Parathyroid adenoma (tissue), 2 donors: ENCODE results near the gene SUV39H2.

Experiments
- H2AFZ ChIP-seq: fragments of 300-600 bp; sonication (generic); one replicate; pipeline ENCODE4 v1.7.0; 2017; ENCODE audit warnings: antibody characterized with exemption, mild to moderate bottlenecking
- H3K27ac ChIP-seq: fragments of 300-600 bp; sonication (generic); one replicate; pipeline ENCODE4 v1.7.0; 2017
- H3K27me3 ChIP-seq: fragments of 300-600 bp; sonication (generic); one replicate; pipeline ENCODE4 v1.7.0; 2017; ENCODE audit warnings: low read length; ENCODE audit not compliant: control insufficient read depth, insufficient read depth
- H3K36me3 ChIP-seq: fragments of 300-600 bp; sonication (generic); one replicate; pipeline ENCODE4 v1.7.0; 2017; ENCODE audit warnings: low read length; ENCODE audit not compliant: control insufficient read depth, insufficient read depth
- H3K4me1 ChIP-seq: fragments of 300-600 bp; sonication (generic); one replicate; pipeline ENCODE4 v1.7.0; 2017; ENCODE audit warnings: control low read depth
- H3K4me2 ChIP-seq: fragments of 300-600 bp; sonication (generic); one replicate; pipeline ENCODE4 v1.7.0; 2017; ENCODE audit warnings: low read length
- H3K4me3 ChIP-seq: fragments of 300-600 bp; sonication (generic); one replicate; pipeline ENCODE4 v1.7.0; 2017; ENCODE audit warnings: low read depth, low read length
- H3K79me2 ChIP-seq: fragments of 300-600 bp; sonication (generic); one replicate; pipeline ENCODE4 v1.7.0; 2017; ENCODE audit warnings: control low read depth
- H3K9ac ChIP-seq: fragments of 300-600 bp; sonication (generic); one replicate; pipeline ENCODE4 v1.7.0; 2017; ENCODE audit warnings: mild to moderate bottlenecking
- H3K9me3 ChIP-seq: fragments of 300-600 bp; sonication (generic); one replicate; pipeline ENCODE4 v1.7.0; 2017; ENCODE audit warnings: low read length; ENCODE audit not compliant: control insufficient read depth
- TF ChIP-seq, protein P1 (sequence below): fragments of 300-600 bp; sonication (generic); IDR thresholded peaks from one replicate; pipeline ENCODE4 v1.7.0; 2017; ENCODE audit warnings: antibody characterized with exemption, mild to moderate bottlenecking
- donor health status: primary hyperparathyroidism.

Gene SUV39H2

GRCh38 chr10:14952851-14953423, 74.3 kb downstream of the SUV39H2 start:
- no peaks in the 10 kb centered on the region for H3K27me3 ChIP-seq
- peak overlapping the region; percentile 95 for H3K4me3 ChIP-seq
- peak overlapping the region; percentile 65 for H3K27ac ChIP-seq
- TF ChIP-seq, protein P1, sequence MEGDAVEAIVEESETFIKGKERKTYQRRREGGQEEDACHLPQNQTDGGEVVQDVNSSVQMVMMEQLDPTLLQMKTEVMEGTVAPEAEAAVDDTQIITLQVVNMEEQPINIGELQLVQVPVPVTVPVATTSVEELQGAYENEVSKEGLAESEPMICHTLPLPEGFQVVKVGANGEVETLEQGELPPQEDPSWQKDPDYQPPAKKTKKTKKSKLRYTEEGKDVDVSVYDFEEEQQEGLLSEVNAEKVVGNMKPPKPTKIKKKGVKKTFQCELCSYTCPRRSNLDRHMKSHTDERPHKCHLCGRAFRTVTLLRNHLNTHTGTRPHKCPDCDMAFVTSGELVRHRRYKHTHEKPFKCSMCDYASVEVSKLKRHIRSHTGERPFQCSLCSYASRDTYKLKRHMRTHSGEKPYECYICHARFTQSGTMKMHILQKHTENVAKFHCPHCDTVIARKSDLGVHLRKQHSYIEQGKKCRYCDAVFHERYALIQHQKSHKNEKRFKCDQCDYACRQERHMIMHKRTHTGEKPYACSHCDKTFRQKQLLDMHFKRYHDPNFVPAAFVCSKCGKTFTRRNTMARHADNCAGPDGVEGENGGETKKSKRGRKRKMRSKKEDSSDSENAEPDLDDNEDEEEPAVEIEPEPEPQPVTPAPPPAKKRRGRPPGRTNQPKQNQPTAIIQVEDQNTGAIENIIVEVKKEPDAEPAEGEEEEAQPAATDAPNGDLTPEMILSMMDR = no peak
- no peaks in the 10 kb centered on the region for H3K9me3 ChIP-seq
- peak overlapping the region; percentile 82 for H2AFZ ChIP-seq
- H3K4me1 ChIP-seq = peaks cover 5% of the 10 kb centered on the region
- H3K9ac ChIP-seq = no peak overlapping the region
- peaks cover 4% of the 10 kb centered on the region for H3K79me2 ChIP-seq
- peak overlapping the region; percentile 96 for H3K4me2 ChIP-seq
- H3K36me3 ChIP-seq = no peaks in the 10 kb centered on the region

DNA sequence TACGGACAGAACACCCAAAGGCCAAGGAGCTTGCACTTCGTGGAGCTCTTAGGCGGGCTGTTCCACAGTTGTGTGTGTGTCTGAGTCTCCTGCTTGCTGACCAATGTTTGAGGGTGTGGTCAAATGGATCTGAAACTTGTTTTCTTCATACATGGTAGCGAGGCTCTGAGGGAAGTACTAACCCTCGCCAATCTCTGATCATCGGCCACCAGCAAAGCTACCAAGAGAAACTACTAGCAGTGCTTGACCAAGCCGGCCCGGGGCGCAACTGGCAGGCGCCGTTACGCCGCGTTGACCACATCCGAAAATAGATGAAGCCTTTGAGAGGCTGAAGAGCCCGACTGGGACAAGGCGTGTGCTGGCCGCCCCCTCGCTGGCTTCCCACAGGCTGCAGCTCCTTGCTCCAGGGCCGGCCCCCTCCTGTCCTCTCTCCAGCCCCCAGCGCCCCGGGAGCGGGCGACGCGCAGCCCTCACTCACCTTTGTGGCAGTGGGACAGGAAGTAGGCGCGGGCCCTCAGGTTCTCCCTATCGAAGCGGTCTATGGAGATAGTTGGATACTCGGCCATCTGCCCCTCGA, 74.8 kb downstream of the SUV39H2 start:
- peak overlapping the region; percentile 95 for H3K4me3 ChIP-seq
- no peaks in the 10 kb centered on the region for H3K9me3 ChIP-seq
- H3K79me2 ChIP-seq = peaks cover 4% of the 10 kb centered on the region
- H3K4me1 ChIP-seq = peaks cover 5% of the 10 kb centered on the region
- TF ChIP-seq, protein P1 = peak; percentile 17
- H3K27me3 ChIP-seq = no peaks in the 10 kb centered on the region
- peak overlapping the region; percentile 65 for H3K27ac ChIP-seq
- H3K36me3 ChIP-seq = no peaks in the 10 kb centered on the region
- H2AFZ ChIP-seq = peak overlapping the region; percentile 82
- peak overlapping the region; percentile 96 for H3K4me2 ChIP-seq
- H3K9ac ChIP-seq = no peak overlapping the region
